ENCODE results near the gene SLC10A2.

SLC10A2 gene

GRCh38 chr13:103044056-103044455 is 22.2 kb downstream of the SLC10A2 start:
- DNase-seq, result no peak

- no peak for DNase-seq
These were observed 26.2 kb downstream of the SLC10A2 start for GRCh38 chr13:103040006-103040405.

GRCh38 chr13:103039183-103039582 is 27.0 kb downstream of the SLC10A2 start:
- DNase-seq, result no peak

- DNase-seq, result no peak
These were observed 29.9 kb downstream of the SLC10A2 start for GRCh38 chr13:103036268-103036667.

- DNase-seq, result no peak
These were observed 32.2 kb downstream of the SLC10A2 start for GRCh38 chr13:103033999-103034398.

GRCh38 chr13:103031332-103031873 is 34.8 kb downstream of the SLC10A2 start:
- no peak for DNase-seq

GRCh38 chr13:103030776-103031175 is 35.4 kb downstream of the SLC10A2 start:
- no peak for DNase-seq

GRCh38 chr13:103029798-103030197 is 36.4 kb downstream of the SLC10A2 start:
- no peak for DNase-seq

GRCh38 chr13:103022336-103022735 is 43.9 kb downstream of the SLC10A2 start:
- DNase-seq, result no peak

- DNase-seq, result no peak
These were observed 47.7 kb downstream of the SLC10A2 start for GRCh38 chr13:103018556-103018955.

- no peak for DNase-seq
These were observed 53.6 kb downstream of the SLC10A2 start for GRCh38 chr13:103012646-103013045.

- DNase-seq, result no peak
These were observed 57.0 kb downstream of the SLC10A2 start for GRCh38 chr13:103009051-103009840.

GRCh38 chr13:103007427-103007762 is 58.8 kb downstream of the SLC10A2 start:
- no peak for DNase-seq

GRCh38 chr13:103006641-103007426 is 59.4 kb downstream of the SLC10A2 start:
- no peak for DNase-seq

- no peak for DNase-seq
These were observed 61.4 kb downstream of the SLC10A2 start for GRCh38 chr13:103004661-103005345.

- DNase-seq, result no peak
These were observed 62.6 kb downstream of the SLC10A2 start for GRCh38 chr13:103003631-103004030.

- DNase-seq, result no peak
These were observed 63.9 kb downstream of the SLC10A2 start for GRCh38 chr13:103002279-103002678.

GRCh38 chr13:103000157-103000556 is 66.1 kb downstream of the SLC10A2 start:
- DNase-seq, result no peak

- DNase-seq, result peak; percentile 64
These were observed 66.7 kb downstream of the SLC10A2 start for GRCh38 chr13:102999499-102999898.
